ENCODE results near the gene TGM5.

GRCh38 chr15:43302205-43302817 is 35.6 kb upstream of the TGM5 start, which contains the start of gene TGM7:
- TF ChIP-seq, protein P1, sequence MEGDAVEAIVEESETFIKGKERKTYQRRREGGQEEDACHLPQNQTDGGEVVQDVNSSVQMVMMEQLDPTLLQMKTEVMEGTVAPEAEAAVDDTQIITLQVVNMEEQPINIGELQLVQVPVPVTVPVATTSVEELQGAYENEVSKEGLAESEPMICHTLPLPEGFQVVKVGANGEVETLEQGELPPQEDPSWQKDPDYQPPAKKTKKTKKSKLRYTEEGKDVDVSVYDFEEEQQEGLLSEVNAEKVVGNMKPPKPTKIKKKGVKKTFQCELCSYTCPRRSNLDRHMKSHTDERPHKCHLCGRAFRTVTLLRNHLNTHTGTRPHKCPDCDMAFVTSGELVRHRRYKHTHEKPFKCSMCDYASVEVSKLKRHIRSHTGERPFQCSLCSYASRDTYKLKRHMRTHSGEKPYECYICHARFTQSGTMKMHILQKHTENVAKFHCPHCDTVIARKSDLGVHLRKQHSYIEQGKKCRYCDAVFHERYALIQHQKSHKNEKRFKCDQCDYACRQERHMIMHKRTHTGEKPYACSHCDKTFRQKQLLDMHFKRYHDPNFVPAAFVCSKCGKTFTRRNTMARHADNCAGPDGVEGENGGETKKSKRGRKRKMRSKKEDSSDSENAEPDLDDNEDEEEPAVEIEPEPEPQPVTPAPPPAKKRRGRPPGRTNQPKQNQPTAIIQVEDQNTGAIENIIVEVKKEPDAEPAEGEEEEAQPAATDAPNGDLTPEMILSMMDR (IDR thresholded peaks at IDR 0.05), result no peak
- TF ChIP-seq POLR2A (IDR thresholded peaks at IDR 0.05), result no peak
